WTC11 (cell line): Measurements from ENCODE around the gene PGM2L1.

Experiments
- CREB1 ChIP-seq: sonication (generic); formaldehyde crosslinking; IDR thresholded peaks from 2 replicates; pipeline ENCODE4 v1.8.0; 2023; ENCODE audit warnings: mild to moderate bottlenecking, missing genetic modification reagents
- E2F4 ChIP-seq: sonication (generic); formaldehyde crosslinking; IDR thresholded peaks from 2 replicates; pipeline ENCODE4 v1.8.1; 2022; ENCODE audit warnings: low read depth, mild to moderate bottlenecking, moderate library complexity, missing genetic modification reagents, borderline replicate concordance
- ESRRA ChIP-seq: sonication (generic); formaldehyde crosslinking; IDR thresholded peaks from 2 replicates; pipeline ENCODE4 v1.8.1; 2022; ENCODE audit warnings: mild to moderate bottlenecking, missing genetic modification reagents, borderline replicate concordance
- JUN ChIP-seq: sonication (generic); formaldehyde crosslinking; IDR thresholded peaks from 2 replicates; pipeline ENCODE4 v1.8.0; 2023; ENCODE audit warnings: mild to moderate bottlenecking, missing genetic modification reagents
- SP1 ChIP-seq: sonication (generic); formaldehyde crosslinking; conservative IDR thresholded peaks from 2 replicates; pipeline ENCODE4 v1.8.1; 2022; ENCODE audit warnings: missing genetic modification reagents
- TCF7 ChIP-seq: sonication (generic); formaldehyde crosslinking; IDR thresholded peaks from 2 replicates; pipeline ENCODE4 v1.8.0; 2022; ENCODE audit warnings: mild to moderate bottlenecking, low read depth, missing genetic modification reagents, moderate library complexity
- ZNF281 ChIP-seq: sonication (generic); formaldehyde crosslinking; IDR thresholded peaks from 2 replicates; pipeline ENCODE4 v1.8.0; 2023; ENCODE audit warnings: mild to moderate bottlenecking, missing genetic modification reagents
- TF ChIP-seq, protein P1 (sequence below): sonication (generic); formaldehyde crosslinking; IDR thresholded peaks from 2 replicates; pipeline ENCODE4 v1.8.0; 2023; ENCODE audit warnings: missing genetic modification reagents
- TF ChIP-seq, protein P2 (sequence below): fragments of 200-600 bp; IDR thresholded peaks from 2 replicates; pipeline ENCODE4 v1.8.0; 2022; ENCODE audit warnings: antibody characterized with exemption
- TF ChIP-seq, protein P3 (sequence below): sonication (generic); formaldehyde crosslinking; IDR thresholded peaks from 2 replicates; pipeline ENCODE4 v1.8.1; 2023; ENCODE audit warnings: mild to moderate bottlenecking, missing genetic modification reagents, moderate library complexity

DNA sequence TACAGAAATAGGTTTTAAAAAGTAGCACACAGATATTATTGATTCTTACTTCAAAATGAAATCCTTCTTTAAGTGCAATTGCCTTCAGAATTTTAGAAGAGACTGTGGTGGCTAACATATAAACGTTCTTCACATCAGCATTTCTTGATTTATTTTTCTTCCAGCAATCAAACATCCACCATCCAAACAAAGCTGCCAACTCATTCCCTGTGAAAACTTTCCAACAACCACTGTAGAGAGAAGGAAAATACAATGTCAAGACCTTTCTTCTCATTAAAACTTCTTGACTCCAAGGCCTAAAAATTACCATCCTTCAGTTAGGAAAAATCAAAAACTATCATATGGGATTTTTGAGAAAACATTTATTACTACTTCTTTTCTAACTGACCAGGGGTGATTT, 52.8 kb downstream of the PGM2L1 start:
- TF ChIP-seq, protein P1, sequence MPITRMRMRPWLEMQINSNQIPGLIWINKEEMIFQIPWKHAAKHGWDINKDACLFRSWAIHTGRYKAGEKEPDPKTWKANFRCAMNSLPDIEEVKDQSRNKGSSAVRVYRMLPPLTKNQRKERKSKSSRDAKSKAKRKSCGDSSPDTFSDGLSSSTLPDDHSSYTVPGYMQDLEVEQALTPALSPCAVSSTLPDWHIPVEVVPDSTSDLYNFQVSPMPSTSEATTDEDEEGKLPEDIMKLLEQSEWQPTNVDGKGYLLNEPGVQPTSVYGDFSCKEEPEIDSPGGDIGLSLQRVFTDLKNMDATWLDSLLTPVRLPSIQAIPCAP, result no peak
- TF ChIP-seq, protein P2, sequence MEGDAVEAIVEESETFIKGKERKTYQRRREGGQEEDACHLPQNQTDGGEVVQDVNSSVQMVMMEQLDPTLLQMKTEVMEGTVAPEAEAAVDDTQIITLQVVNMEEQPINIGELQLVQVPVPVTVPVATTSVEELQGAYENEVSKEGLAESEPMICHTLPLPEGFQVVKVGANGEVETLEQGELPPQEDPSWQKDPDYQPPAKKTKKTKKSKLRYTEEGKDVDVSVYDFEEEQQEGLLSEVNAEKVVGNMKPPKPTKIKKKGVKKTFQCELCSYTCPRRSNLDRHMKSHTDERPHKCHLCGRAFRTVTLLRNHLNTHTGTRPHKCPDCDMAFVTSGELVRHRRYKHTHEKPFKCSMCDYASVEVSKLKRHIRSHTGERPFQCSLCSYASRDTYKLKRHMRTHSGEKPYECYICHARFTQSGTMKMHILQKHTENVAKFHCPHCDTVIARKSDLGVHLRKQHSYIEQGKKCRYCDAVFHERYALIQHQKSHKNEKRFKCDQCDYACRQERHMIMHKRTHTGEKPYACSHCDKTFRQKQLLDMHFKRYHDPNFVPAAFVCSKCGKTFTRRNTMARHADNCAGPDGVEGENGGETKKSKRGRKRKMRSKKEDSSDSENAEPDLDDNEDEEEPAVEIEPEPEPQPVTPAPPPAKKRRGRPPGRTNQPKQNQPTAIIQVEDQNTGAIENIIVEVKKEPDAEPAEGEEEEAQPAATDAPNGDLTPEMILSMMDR, result no peak
- no peak for TF ChIP-seq ZNF281 (CRISPR knock-in tag)
- TF ChIP-seq, protein P3, sequence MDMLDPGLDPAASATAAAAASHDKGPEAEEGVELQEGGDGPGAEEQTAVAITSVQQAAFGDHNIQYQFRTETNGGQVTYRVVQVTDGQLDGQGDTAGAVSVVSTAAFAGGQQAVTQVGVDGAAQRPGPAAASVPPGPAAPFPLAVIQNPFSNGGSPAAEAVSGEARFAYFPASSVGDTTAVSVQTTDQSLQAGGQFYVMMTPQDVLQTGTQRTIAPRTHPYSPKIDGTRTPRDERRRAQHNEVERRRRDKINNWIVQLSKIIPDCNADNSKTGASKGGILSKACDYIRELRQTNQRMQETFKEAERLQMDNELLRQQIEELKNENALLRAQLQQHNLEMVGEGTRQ (CRISPR knock-in tag), result no peak
- no peak for TF ChIP-seq CREB1
- no peak for TF ChIP-seq JUN
- no peak for TF ChIP-seq E2F4 (CRISPR knock-in tag)
- TF ChIP-seq SP1 (CRISPR knock-in tag), result no peak
- TF ChIP-seq TCF7 (CRISPR knock-in tag), result no peak
- TF ChIP-seq ESRRA (CRISPR knock-in tag), result no peak
